Left ventricle myocardium inferior (tissue), 1 donor: ENCODE measurements around the gene GMPR2. TPM values are rescaled to one million over a fixed set of nuclear protein-coding genes. Genes with fewer than 3 reads are reported as not detected.

Experiments
- DNase-seq: peaks from one replicate; pipeline ENCODE4 v3.0.0-alpha.2; 2020
- H3K27ac ChIP-seq: fragments of 200-600 bp; replicated peaks from 2 replicates; pipeline ENCODE4 v1.8.0; 2021
- H3K27me3 ChIP-seq: fragments of 200-600 bp; 2 replicates; pipeline ENCODE4 v1.8.0; 2021; ENCODE audit warnings: low read depth
- H3K36me3 ChIP-seq: fragments of 200-600 bp; 2 replicates; pipeline ENCODE4 v1.8.0; 2021
- H3K4me1 ChIP-seq: fragments of 200-600 bp; 2 replicates; pipeline ENCODE4 v1.8.0; 2021
- H3K4me3 ChIP-seq: fragments of 200-600 bp; 2 replicates; pipeline ENCODE4 v1.8.0; 2021; ENCODE audit warnings: mild to moderate bottlenecking, moderate library complexity
- H3K9me3 ChIP-seq: fragments of 200-600 bp; replicated peaks from 2 replicates; pipeline ENCODE4 v1.8.0; 2021
- CTCF ChIP-seq: fragments of 200-600 bp; IDR thresholded peaks from 2 replicates; pipeline ENCODE4 v1.8.0; 2021; ENCODE audit warnings: antibody characterized with exemption, mild to moderate bottlenecking, borderline replicate concordance
- intact Hi-C: fragments of 100-400 bp; cut with micrococcal nuclease; formaldehyde crosslinking; loops from one replicate; pipeline ENCODE4 v1.11.0; 2022
- total RNA-seq: library from RNA; stranded (reverse); fragmentation: NEBNext Ultra II Directional; extraction: Animal tissue kit (Norgen Biotek cat#: 25700); gene quantifications from one replicate; pipeline ENCODE4 v1.2.1, GENCODE V29; 2021
- donor health status: DM: no; HTN: yes; CAD: no; lungs with severe emphysema.

GMPR2 gene
- total RNA-seq, 1 donor from 2014 or later: 29.7 TPM

GRCh38 chr14:24270537-24271133 is 37.9 kb downstream of the GMPR2 start:
- H3K27me3 ChIP-seq: no peaks in the 10 kb centered on the region
- TF ChIP-seq CTCF: no peak
- intact Hi-C loops: no loop called here
- peak overlapping the region; percentile 99 for H3K27ac ChIP-seq
- DNase-seq: no peak
- peaks cover 45% of the 10 kb centered on the region for H3K36me3 ChIP-seq
- H3K4me1 ChIP-seq: peaks cover 35% of the 10 kb centered on the region
- H3K4me3 ChIP-seq: peak overlapping the region; percentile 90
- H3K9me3 ChIP-seq: no peaks in the 10 kb centered on the region

GRCh38 chr14:24271134-24271833 is 38.6 kb downstream of the GMPR2 start, which contains the start of gene RABGGTA:
TSS of gene RABGGTA (minus strand) at chr14:24271597. CDS start at chr14:24271115, 482 bp downstream.
- no peaks in the 10 kb centered on the region for H3K9me3 ChIP-seq
- peak within 1 kb of the TSS; percentile 90 for H3K4me3 ChIP-seq
- peak; percentile 83 for TF ChIP-seq CTCF
- no peaks in the 10 kb centered on the region for H3K27me3 ChIP-seq
- peak within 1 kb of the TSS; percentile 99 for H3K27ac ChIP-seq
- intact Hi-C loops: no loop called here
- peaks cover 35% of the 10 kb centered on the region for H3K4me1 ChIP-seq
- H3K36me3 ChIP-seq: peaks cover 38% of the 10 kb centered on the region
- DNase-seq: peak; percentile 88

- intact Hi-C loops: no loop called here
- TF ChIP-seq CTCF: no peak
- DNase-seq: no peak
- H3K27ac ChIP-seq: peak overlapping the region; percentile 99
- no peaks in the 10 kb centered on the region for H3K27me3 ChIP-seq
- H3K36me3 ChIP-seq: peaks cover 32% of the 10 kb centered on the region
- peak overlapping the region; percentile 90 for H3K4me3 ChIP-seq
- peaks cover 35% of the 10 kb centered on the region for H3K4me1 ChIP-seq
- H3K9me3 ChIP-seq: no peaks in the 10 kb centered on the region
Measured at GRCh38 chr14:24271834-24272263, 39.1 kb downstream of the GMPR2 start.

- no peak for TF ChIP-seq CTCF
- Histone ChIP-seq H3K27me3 (no peaks in the 10 kb centered on the region), H3K4me3 (no peak overlapping the region), H3K27ac (no peak overlapping the region), H3K4me1 (peaks cover 35% of the 10 kb centered on the region), H3K9me3 (no peaks in the 10 kb centered on the region), H3K36me3 (peaks cover 26% of the 10 kb centered on the region)
- intact Hi-C loops: no loop called here
- DNase-seq: no peak
Measured at GRCh38 chr14:24272467-24272866, 39.7 kb downstream of the GMPR2 start.

- Histone ChIP-seq H3K4me1 (peaks cover 38% of the 10 kb centered on the region), H3K27me3 (no peaks in the 10 kb centered on the region), H3K27ac (peak overlapping the region; percentile 57), H3K36me3 (peaks cover 16% of the 10 kb centered on the region), H3K9me3 (no peaks in the 10 kb centered on the region), H3K4me3 (no peak overlapping the region)
- intact Hi-C loops: no loop called here
- TF ChIP-seq CTCF: no peak
- DNase-seq: no peak
Measured at GRCh38 chr14:24273422-24273998, 40.8 kb downstream of the GMPR2 start.
